LNCAP (cell line): ENCODE data around the gene SPAG9.

ENCODE experiments used
- CTCF ChIP-seq: fragments of 450-650 bp; IDR thresholded peaks from 2 replicates; pipeline ENCODE4 v1.5.1; 2017; ENCODE audit warnings: mild to moderate bottlenecking

Gene SPAG9

GRCh38 chr17:51120739-51121619, at the start of gene SPAG9:
SPAG9 (minus strand) TSS chr17:51120868; CDS start chr17:51120656, 212 bp downstream.
- no peak for TF ChIP-seq CTCF

GRCh38 chr17:51169340-51169739, 48.7 kb upstream of the SPAG9 start:
- TF ChIP-seq CTCF = no peak

- peak; percentile 86 for TF ChIP-seq CTCF
These were observed 46.6 kb upstream of the SPAG9 start for GRCh38 chr17:51166987-51167931.

- no peak for TF ChIP-seq CTCF
These were observed 45.7 kb upstream of the SPAG9 start, which contains the start of gene NME2 for GRCh38 chr17:51166198-51166986. NME2 (plus strand) TSS chr17:51166411; CDS start chr17:51166831, 420 bp downstream.

GRCh38 chr17:51165680-51166197, 45.1 kb upstream of the SPAG9 start:
- TF ChIP-seq CTCF = no peak

GRCh38 chr17:51164911-51165679, 44.4 kb upstream of the SPAG9 start:
- TF ChIP-seq CTCF = no peak
